IgD-negative memory B cell (primary cell): ENCODE data around the gene CENPM. TPM values are rescaled to one million over a fixed set of nuclear protein-coding genes. Genes with fewer than 3 reads are reported as not detected.

Experiments used
- H3K27ac Mint-ChIP-seq, 3 donors: one replicate each; pipeline ENCODE4 v1.8.0; 2020 to 2022; ENCODE audit warnings: mild to moderate bottlenecking in 3 of 3, mixed read lengths in 3 of 3, moderate library complexity in 1 of 3
- H3K27me3 Mint-ChIP-seq: one replicate; pipeline ENCODE4 v1.8.0; 2021; ENCODE audit warnings: mixed read lengths
- H3K36me3 Mint-ChIP-seq: one replicate; pipeline ENCODE4 v1.8.0; 2020; ENCODE audit warnings: mild to moderate bottlenecking, mixed read lengths
- H3K4me1 Mint-ChIP-seq, 3 donors: one replicate each; pipeline ENCODE4 v1.8.0; 2020 to 2022; ENCODE audit warnings: mixed read lengths in 3 of 3, mild to moderate bottlenecking in 1 of 3
- H3K4me3 Mint-ChIP-seq, 4 donors: one replicate each; pipeline ENCODE4 v1.8.0; 2020 to 2022; ENCODE audit warnings: mild to moderate bottlenecking in 4 of 4, mixed read lengths in 4 of 4, moderate library complexity in 3 of 4
- H3K9me3 Mint-ChIP-seq, 3 donors: one replicate each; pipeline ENCODE4 v1.8.0; 2020 to 2021; ENCODE audit warnings: mixed read lengths in 3 of 3, mild to moderate bottlenecking in 1 of 3
- polyA plus RNA-seq: library from polyadenylated mRNA; unstranded; fragments of 300-500 nt; fragmentation: Illumina TruSeq; gene quantifications from one replicate; pipeline ENCODE4 v1.2.3, GENCODE V29; 2021

CENPM gene
- polyA plus RNA-seq, 1 donor from 2014 or later: 28.7 TPM

DNA sequence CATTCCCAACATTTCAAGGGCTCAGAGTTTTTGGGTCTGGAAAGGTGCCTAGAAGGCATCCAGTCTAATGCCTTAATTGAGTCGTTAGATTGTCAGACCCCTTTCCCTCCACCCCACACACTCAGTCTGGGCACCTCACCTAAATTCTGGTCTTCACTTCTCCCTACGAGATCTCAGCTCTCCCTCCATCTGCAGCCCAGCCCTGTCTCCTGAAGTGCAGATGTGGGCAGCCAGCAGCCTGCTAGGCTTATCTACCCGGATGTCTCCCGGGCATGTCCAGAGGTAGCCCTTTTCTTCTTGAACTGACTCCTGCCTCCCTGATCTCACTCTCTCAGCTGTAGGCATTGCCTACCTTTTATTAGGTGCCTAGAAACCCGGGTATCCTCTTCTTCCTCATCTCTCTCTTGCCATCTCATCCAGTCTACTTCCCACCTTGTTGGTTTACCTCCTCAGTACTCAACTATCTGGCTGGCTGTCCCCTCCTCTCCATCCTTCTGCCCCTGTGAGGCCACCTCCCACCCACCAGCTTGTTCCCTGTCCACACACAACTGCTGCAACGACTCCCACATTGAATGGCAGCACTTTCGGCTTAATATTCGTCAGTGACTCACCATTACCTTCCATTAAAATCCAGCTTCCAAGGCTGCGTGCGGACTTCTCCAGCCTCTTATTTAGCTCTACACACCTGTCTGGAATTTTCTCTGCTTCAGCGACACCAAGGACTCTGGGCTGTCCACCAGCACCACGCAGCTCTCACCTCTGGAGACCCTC, 28.5 kb upstream of the CENPM start:
- Mint-ChIP-seq H3K36me3 (no peaks in the 10 kb centered on the region), H3K4me3 (peak overlapping the region; percentile 19 to 90 (median 78)), H3K27me3 (peaks cover 33% of the 10 kb centered on the region), H3K9me3 (peaks cover 0 to 1% (median 0%) of the 10 kb centered on the region in 3 donors), H3K27ac (peak overlapping the region in 2 of 3 donors; percentile 21 to 67), H3K4me1 (peaks cover 0 to 8% (median 3%) of the 10 kb centered on the region in 3 donors)

DNA sequence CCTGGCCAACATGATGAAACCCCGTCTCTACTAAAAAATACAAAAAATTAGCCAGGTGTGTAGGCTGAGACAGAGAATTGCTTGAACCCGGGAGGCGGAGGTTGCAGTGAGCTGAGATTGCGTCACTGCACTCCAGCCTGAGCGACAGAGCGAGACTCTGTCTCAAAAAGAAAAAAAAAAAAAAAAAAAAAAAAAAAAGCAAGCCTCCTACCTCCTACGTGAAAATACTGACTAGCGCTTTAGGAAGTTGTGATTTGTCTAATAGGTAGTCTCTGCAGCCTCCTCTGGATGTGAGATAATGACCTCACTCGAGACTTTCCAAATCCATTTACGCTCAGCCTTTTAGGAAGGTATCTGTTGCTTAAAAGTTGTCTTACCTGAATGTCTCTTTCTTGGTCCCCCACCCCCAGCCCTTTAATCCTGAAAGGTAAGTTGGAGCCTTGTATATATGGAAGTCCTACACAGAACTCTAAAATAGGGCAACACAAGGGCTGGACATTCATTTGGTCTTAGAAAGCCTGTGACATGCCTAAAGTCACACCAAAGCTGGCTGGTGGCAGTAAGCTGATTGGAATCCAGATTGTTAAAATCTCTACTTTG, 27.8 kb upstream of the CENPM start:
- Mint-ChIP-seq H3K9me3 (peaks cover 0 to under 1% (median 0%) of the 10 kb centered on the region in 3 donors), H3K4me3 (peak overlapping the region in 1 of 4 donors; percentile 19), H3K27ac (peak overlapping the region in 1 of 3 donors; percentile 67), H3K4me1 (peaks cover 0 to 8% (median 3%) of the 10 kb centered on the region in 3 donors), H3K27me3 (peaks cover 36% of the 10 kb centered on the region), H3K36me3 (no peaks in the 10 kb centered on the region)

- Mint-ChIP-seq H3K27me3 (peaks cover 36% of the 10 kb centered on the region), H3K27ac (no peak overlapping the region), H3K4me3 (no peak overlapping the region), H3K36me3 (no peaks in the 10 kb centered on the region), H3K4me1 (peaks cover 0 to 11% (median 3%) of the 10 kb centered on the region in 3 donors), H3K9me3 (no peaks in the 10 kb centered on the region)
These were observed 24.5 kb upstream of the CENPM start for GRCh38 chr22:41971431-41971830.

DNA sequence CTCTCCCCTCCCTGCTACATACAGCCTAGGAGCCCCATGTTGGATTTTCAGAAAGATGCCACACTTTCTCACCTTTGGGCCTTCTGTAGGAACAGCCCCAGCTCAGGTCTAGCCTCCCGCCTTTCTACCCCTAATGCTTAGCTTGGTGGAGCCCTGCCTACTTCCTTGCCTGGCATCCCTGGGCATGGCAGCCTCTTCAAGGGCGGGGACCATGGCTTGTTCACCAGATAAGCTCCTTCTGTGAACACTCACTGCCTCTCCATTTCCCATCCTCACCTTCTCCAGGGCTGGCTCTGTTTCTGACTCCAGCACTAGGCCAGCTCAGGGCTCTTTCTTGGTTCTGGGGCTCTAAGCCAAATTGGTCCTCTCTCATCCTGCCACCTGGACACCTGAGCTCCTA, 23.6 kb upstream of the CENPM start:
- H3K4me1 Mint-ChIP-seq: peaks cover 0 to 6% (median 3%) of the 10 kb centered on the region in 3 donors
- H3K4me3 Mint-ChIP-seq: no peak overlapping the region
- H3K27ac Mint-ChIP-seq: no peak overlapping the region
- H3K9me3 Mint-ChIP-seq: no peaks in the 10 kb centered on the region
- H3K36me3 Mint-ChIP-seq: no peaks in the 10 kb centered on the region
- peaks cover 29% of the 10 kb centered on the region for H3K27me3 Mint-ChIP-seq

DNA sequence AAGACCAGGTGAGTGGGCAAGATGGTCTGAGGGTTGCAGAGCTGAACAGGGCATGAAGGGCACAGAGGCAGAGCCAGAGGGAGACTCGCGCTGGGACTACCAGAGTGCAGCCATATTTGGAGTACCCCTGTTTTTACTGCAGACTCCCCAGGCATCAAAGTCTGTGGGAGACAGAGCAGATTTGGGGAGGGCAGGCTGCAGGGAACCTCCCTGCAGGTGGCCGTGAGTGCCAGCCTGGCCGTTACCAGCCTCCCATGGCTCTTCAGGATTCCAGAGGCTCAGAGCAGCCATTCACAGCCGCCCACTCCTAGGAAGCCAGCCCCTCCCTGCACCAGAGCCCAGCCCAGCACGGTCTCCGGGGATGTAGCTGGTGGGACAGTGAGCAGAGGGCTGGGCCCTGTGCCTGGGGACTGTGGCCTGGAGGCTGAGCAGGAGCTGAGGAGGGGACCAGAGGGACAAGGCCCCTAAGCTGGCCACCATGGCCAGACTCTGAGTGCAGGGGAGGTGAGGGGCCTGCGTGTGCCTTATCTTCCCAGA, 22.2 kb upstream of the CENPM start, which contains the start of gene SEPTIN3:
Gene SEPTIN3, plus strand, starts transcription at position 334 of the 537 bp plus-strand sequence. CDS start 2,050 bp downstream, outside the sequence.
- H3K36me3 Mint-ChIP-seq: no peaks in the 10 kb centered on the region
- H3K4me3 Mint-ChIP-seq: no peak within 1 kb of the TSS
- H3K9me3 Mint-ChIP-seq: no peaks in the 10 kb centered on the region
- peaks cover 0 to 3% (median 0%) of the 10 kb centered on the region in 3 donors for H3K4me1 Mint-ChIP-seq
- peak within 1 kb of the TSS in 1 of 3 donors; percentile 62 for H3K27ac Mint-ChIP-seq
- peaks cover 24% of the 10 kb centered on the region for H3K27me3 Mint-ChIP-seq

DNA sequence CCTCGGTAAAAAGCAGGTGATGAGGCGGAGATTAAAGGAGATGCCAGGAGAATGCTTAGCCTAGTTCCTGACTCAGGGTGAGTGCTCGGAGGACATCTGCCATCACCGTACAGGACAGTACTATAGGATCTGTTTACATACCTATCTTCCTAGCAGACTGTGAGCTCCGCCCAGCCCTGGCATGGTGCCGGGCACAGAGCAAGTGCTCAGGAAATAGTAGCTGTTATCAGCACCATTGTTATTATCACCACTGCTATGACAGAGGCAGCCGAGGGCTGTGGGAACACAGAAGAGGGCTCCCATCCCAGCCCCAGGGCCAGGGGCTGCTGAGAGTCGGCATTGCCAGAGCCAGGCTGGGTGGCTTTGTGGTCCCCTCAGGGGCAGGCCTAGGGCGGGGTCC, 21.6 kb upstream of the CENPM start:
- H3K4me3 Mint-ChIP-seq: no peak overlapping the region
- peaks cover 0 to 3% (median 0%) of the 10 kb centered on the region in 3 donors for H3K4me1 Mint-ChIP-seq
- no peaks in the 10 kb centered on the region for H3K36me3 Mint-ChIP-seq
- H3K9me3 Mint-ChIP-seq: no peaks in the 10 kb centered on the region
- peaks cover 21% of the 10 kb centered on the region for H3K27me3 Mint-ChIP-seq
- peak overlapping the region in 1 of 3 donors; percentile 62 for H3K27ac Mint-ChIP-seq

DNA sequence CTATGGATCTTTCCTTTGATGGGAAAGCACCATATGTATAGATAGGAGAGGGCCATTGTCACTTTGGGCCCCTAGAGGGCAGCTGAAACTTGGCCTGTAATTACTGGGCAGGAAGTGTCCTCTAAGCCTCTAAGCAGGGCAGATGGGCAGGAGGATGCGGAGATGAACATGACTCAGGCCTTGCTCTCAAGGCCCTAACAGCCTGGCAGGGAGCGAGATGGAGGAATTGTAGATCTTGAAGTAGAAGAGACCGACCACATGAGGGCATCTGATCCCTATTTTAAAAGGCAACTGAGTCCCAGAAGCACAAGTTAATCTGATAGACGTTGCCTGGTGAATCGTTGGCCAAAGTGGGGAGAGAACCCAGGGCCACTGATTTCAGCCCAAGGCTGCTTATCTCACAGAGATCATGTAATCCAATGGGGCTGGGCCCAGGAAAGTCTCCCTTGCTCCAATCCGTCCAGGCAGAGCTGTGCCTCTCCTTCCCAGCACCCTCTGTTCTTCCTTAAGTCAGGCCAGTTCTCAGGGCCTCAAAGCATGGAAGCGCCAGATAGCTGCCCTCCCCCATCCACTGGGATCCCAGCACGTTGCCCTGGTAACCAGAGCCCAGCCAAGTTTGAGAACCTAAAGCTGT, 19.8 kb upstream of the CENPM start:
- peak overlapping the region in 1 of 4 donors; percentile 4 for H3K4me3 Mint-ChIP-seq
- H3K9me3 Mint-ChIP-seq: no peaks in the 10 kb centered on the region
- peaks cover 14% of the 10 kb centered on the region for H3K27me3 Mint-ChIP-seq
- H3K27ac Mint-ChIP-seq: peak overlapping the region in 1 of 3 donors; percentile 35
- H3K36me3 Mint-ChIP-seq: no peaks in the 10 kb centered on the region
- H3K4me1 Mint-ChIP-seq: peaks cover 0 to 3% (median 0%) of the 10 kb centered on the region in 3 donors

DNA sequence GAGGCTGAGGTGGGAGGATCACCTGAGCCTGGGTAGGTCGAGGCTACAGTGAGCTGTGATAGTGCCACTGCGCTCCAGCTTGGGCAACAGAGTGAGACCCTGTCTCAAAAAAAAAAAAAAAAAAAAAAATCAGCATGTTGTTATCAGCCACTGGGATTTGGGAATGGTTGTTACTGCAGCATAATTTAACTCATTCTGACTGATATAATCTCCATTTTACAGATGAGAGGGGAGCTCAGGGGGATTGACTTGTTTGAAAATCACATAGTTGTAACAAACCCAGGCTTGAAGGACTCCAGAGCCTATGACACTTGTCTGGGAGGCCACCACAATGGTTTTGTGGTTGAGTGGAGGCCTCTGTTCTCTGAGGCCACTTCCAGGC, 19.3 kb upstream of the CENPM start:
- H3K4me3 Mint-ChIP-seq: peak overlapping the region in 1 of 4 donors; percentile 4
- H3K36me3 Mint-ChIP-seq: no peaks in the 10 kb centered on the region
- peaks cover 10% of the 10 kb centered on the region for H3K27me3 Mint-ChIP-seq
- no peak overlapping the region for H3K27ac Mint-ChIP-seq
- peaks cover 0 to 3% (median 0%) of the 10 kb centered on the region in 3 donors for H3K4me1 Mint-ChIP-seq
- no peaks in the 10 kb centered on the region for H3K9me3 Mint-ChIP-seq

- Mint-ChIP-seq H3K4me1 (peaks cover 6 to 12% (median 7%) of the 10 kb centered on the region in 3 donors), H3K4me3 (no peak overlapping the region), H3K36me3 (no peaks in the 10 kb centered on the region), H3K27me3 (peaks cover 2% of the 10 kb centered on the region), H3K9me3 (no peaks in the 10 kb centered on the region), H3K27ac (no peak overlapping the region)
These were observed 17.1 kb upstream of the CENPM start for GRCh38 chr22:41964112-41964491.

GRCh38 chr22:41963453-41964111, 16.6 kb upstream of the CENPM start:
- Mint-ChIP-seq H3K27me3 (no peaks in the 10 kb centered on the region), H3K4me3 (no peak overlapping the region), H3K9me3 (no peaks in the 10 kb centered on the region), H3K36me3 (no peaks in the 10 kb centered on the region), H3K4me1 (peaks cover 6 to 12% (median 7%) of the 10 kb centered on the region in 3 donors), H3K27ac (no peak overlapping the region)

GRCh38 chr22:41957941-41958556, 11.1 kb upstream of the CENPM start:
- no peaks in the 10 kb centered on the region for H3K27me3 Mint-ChIP-seq
- peak overlapping the region in 1 of 4 donors; percentile 17 for H3K4me3 Mint-ChIP-seq
- no peaks in the 10 kb centered on the region for H3K9me3 Mint-ChIP-seq
- peaks cover 11 to 15% (median 15%) of the 10 kb centered on the region in 3 donors for H3K4me1 Mint-ChIP-seq
- no peaks in the 10 kb centered on the region for H3K36me3 Mint-ChIP-seq
- H3K27ac Mint-ChIP-seq: peak overlapping the region in 2 of 3 donors; percentile 40 to 93

GRCh38 chr22:41952713-41953112, 5.8 kb upstream of the CENPM start:
- Mint-ChIP-seq H3K27ac (peak overlapping the region in 1 of 3 donors; percentile 58), H3K27me3 (no peaks in the 10 kb centered on the region), H3K4me1 (peaks cover 26 to 34% (median 33%) of the 10 kb centered on the region in 3 donors), H3K36me3 (peaks cover 2% of the 10 kb centered on the region), H3K9me3 (no peaks in the 10 kb centered on the region), H3K4me3 (no peak overlapping the region)

- Mint-ChIP-seq H3K4me1 (peaks cover 21 to 35% (median 32%) of the 10 kb centered on the region in 3 donors), H3K27me3 (no peaks in the 10 kb centered on the region), H3K27ac (peak within 1 kb of the TSS; percentile 31 to 60 (median 46)), H3K36me3 (peaks cover 2% of the 10 kb centered on the region), H3K9me3 (no peaks in the 10 kb centered on the region), H3K4me3 (peak within 1 kb of the TSS in 3 of 4 donors; percentile 5 to 86 (median 17))
These were observed 5.0 kb upstream of the CENPM start, which contains the start of gene SMIM45 for GRCh38 chr22:41951898-41952474. SMIM45 (plus strand) TSS chr22:41952150.
